ENCODE data around the gene ILKAP.

Gene ILKAP

DNA sequence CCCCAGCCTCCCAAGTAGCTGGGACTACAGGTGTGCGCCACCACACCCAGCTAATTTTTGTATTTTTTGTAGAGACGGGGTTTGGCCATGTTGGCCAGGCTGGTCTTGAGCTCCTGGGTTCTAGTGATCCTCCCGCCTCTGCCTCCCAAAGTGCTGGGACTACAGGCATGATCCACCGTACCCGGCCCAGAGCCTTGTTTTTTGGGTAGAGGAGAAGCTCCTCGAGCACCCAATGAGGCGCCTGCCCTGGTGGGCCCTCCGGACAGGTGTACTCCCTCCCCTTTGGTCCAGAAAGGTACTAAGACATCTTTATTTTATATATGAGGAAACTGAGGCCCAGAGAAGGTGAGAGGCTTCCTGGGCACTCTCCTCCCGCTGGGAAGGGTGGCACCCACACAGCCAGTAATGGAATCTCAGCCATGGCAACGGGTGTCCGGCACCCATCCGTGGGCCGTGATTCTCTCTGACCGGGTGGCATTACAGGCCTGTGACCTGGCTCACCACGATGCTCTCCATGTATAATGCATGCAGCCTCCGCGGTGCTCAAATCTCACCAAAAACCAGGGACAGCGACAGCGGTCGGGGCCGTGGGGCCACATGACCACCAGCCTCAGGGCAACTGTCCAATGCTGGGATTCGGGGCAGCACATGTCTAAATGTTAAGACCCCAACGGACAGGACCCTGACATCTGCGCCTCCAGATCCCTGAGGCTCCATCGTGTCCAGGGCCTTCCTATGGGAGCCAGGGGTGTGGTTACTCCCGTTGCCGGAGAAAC is 81.8 kb downstream of the ILKAP start:
- no peak for DNase-seq

DNA sequence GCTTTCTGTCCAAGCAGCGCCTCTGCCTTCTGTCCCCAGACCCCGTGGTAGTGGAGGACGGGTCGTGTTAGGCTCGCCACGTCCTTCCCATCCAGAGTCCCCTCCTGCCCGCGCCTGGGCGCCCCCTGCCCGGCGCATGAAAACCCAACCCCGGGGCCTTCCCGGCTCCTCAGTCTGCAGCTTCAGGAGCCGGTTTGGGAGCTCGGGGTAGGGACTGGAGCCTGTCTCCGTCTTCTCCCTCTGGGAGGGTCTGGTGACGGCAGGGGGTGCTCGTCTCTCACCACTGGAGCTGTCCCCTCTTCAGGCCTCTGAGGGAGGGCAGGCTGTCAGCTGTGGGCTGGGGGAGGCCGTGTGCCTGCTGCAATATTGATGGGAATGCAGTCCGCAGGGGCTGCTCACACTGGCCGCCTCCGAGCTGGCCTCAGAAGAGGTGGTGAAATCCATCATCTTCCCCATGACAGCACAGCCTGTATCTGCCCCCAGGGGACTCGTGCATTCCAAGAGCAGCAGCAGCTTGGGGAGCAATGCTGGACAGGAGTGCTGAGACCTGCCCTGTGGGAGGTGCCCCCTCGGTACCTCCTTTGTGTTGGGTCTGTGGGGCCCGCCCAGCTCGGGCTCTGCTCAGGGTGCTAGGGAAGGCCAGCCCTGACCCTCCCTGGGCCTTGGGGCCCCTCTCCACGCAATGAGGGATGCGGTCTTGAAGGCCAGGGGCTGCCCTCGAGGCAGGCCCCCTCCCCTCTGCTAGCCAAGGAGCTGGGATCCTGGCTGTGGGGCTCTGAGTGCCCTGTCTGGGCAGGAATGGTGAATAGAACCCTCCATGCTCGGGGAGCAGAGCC is 82.8 kb downstream of the ILKAP start:
- no peak for DNase-seq

Measured in NCI-H1105 treated with DMSO at 0.1 percent for 48 hours (cell line).